HUES48 (cell line): ENCODE results near the gene LCN1.

Source experiments
- H3K27ac ChIP-seq: one replicate; pipeline ENCODE4 v1.7.0; 2013; ENCODE audit warnings: low read depth, low read length, inconsistent platforms
- H3K27me3 ChIP-seq: 2 replicates; pipeline ENCODE4 v1.6.1; 2013; ENCODE audit warnings: mild to moderate bottlenecking, low read length; ENCODE audit not compliant: control insufficient read depth, insufficient read depth
- H3K36me3 ChIP-seq: 2 replicates; pipeline ENCODE4 v1.6.1; 2013; ENCODE audit warnings: low read length; ENCODE audit not compliant: control insufficient read depth, insufficient read depth
- H3K4me1 ChIP-seq: 2 replicates; pipeline ENCODE4 v1.6.1; 2013; ENCODE audit warnings: mild to moderate bottlenecking, low read length; ENCODE audit not compliant: control insufficient read depth, insufficient read depth
- H3K4me3 ChIP-seq: 2 replicates; pipeline ENCODE4 v1.5.1; 2013; ENCODE audit warnings: mild to moderate bottlenecking, low read depth, low read length
- H3K9ac ChIP-seq: 2 replicates; pipeline ENCODE4 v1.6.1; 2013; ENCODE audit warnings: mild to moderate bottlenecking, low read depth, low read length, moderate library complexity
- H3K9me3 ChIP-seq: 2 replicates; pipeline ENCODE4 v1.6.1; 2013; ENCODE audit warnings: low read length; ENCODE audit not compliant: control insufficient read depth, insufficient read depth

LCN1 gene

GRCh38 chr9:135555203-135555602 lies 34.0 kb downstream of the LCN1 start:
- H3K27ac ChIP-seq: no peak overlapping the region
- H3K4me3 ChIP-seq: no peak overlapping the region
- H3K36me3 ChIP-seq: no peaks in the 10 kb centered on the region
- no peak overlapping the region for H3K9ac ChIP-seq
- H3K27me3 ChIP-seq: no peaks in the 10 kb centered on the region
- H3K4me1 ChIP-seq: no peaks in the 10 kb centered on the region
- H3K9me3 ChIP-seq: no peaks in the 10 kb centered on the region

- no peak overlapping the region for H3K4me3 ChIP-seq
- H3K4me1 ChIP-seq: no peaks in the 10 kb centered on the region
- H3K9ac ChIP-seq: no peak overlapping the region
- H3K27ac ChIP-seq: no peak overlapping the region
- H3K36me3 ChIP-seq: no peaks in the 10 kb centered on the region
- H3K9me3 ChIP-seq: no peaks in the 10 kb centered on the region
- no peaks in the 10 kb centered on the region for H3K27me3 ChIP-seq
Measured at GRCh38 chr9:135555910-135556309, 34.7 kb downstream of the LCN1 start.

GRCh38 chr9:135559606-135560005 lies 38.4 kb downstream of the LCN1 start:
- Histone ChIP-seq H3K27ac (no peak overlapping the region), H3K27me3 (no peaks in the 10 kb centered on the region), H3K4me1 (no peaks in the 10 kb centered on the region), H3K36me3 (no peaks in the 10 kb centered on the region), H3K9me3 (no peaks in the 10 kb centered on the region), H3K9ac (no peak overlapping the region), H3K4me3 (no peak overlapping the region)

- H3K9me3 ChIP-seq: no peaks in the 10 kb centered on the region
- no peak within 1 kb of the TSS for H3K27ac ChIP-seq
- no peaks in the 10 kb centered on the region for H3K27me3 ChIP-seq
- no peak within 1 kb of the TSS for H3K9ac ChIP-seq
- H3K4me1 ChIP-seq: no peaks in the 10 kb centered on the region
- no peak within 1 kb of the TSS for H3K4me3 ChIP-seq
- H3K36me3 ChIP-seq: no peaks in the 10 kb centered on the region
Measured at GRCh38 chr9:135561391-135562234, 40.4 kb downstream of the LCN1 start, which contains the start of gene PAEP. PAEP (plus strand) TSS chr9:135561756.

GRCh38 chr9:135562235-135562745 lies 41.0 kb downstream of the LCN1 start:
- no peaks in the 10 kb centered on the region for H3K9me3 ChIP-seq
- no peaks in the 10 kb centered on the region for H3K36me3 ChIP-seq
- no peak overlapping the region for H3K27ac ChIP-seq
- no peaks in the 10 kb centered on the region for H3K4me1 ChIP-seq
- H3K27me3 ChIP-seq: no peaks in the 10 kb centered on the region
- H3K9ac ChIP-seq: no peak overlapping the region
- H3K4me3 ChIP-seq: no peak overlapping the region

- Histone ChIP-seq H3K27me3 (no peaks in the 10 kb centered on the region), H3K4me3 (no peak overlapping the region), H3K27ac (no peak overlapping the region), H3K4me1 (no peaks in the 10 kb centered on the region), H3K9me3 (no peaks in the 10 kb centered on the region), H3K36me3 (no peaks in the 10 kb centered on the region), H3K9ac (no peak overlapping the region)
Measured at GRCh38 chr9:135563039-135563476, 41.8 kb downstream of the LCN1 start.

GRCh38 chr9:135563858-135564257 lies 42.6 kb downstream of the LCN1 start:
- Histone ChIP-seq H3K9ac (no peak overlapping the region), H3K36me3 (no peaks in the 10 kb centered on the region), H3K9me3 (no peaks in the 10 kb centered on the region), H3K4me1 (no peaks in the 10 kb centered on the region), H3K4me3 (no peak overlapping the region), H3K27ac (no peak overlapping the region), H3K27me3 (no peaks in the 10 kb centered on the region)

GRCh38 chr9:135565141-135565628 lies 43.9 kb downstream of the LCN1 start:
- no peak overlapping the region for H3K9ac ChIP-seq
- H3K9me3 ChIP-seq: peaks cover 5% of the 10 kb centered on the region; the same call in 1 of the 2 replicates
- H3K27ac ChIP-seq: no peak overlapping the region
- H3K4me3 ChIP-seq: no peak overlapping the region
- H3K36me3 ChIP-seq: no peaks in the 10 kb centered on the region
- no peaks in the 10 kb centered on the region for H3K27me3 ChIP-seq
- no peaks in the 10 kb centered on the region for H3K4me1 ChIP-seq

- H3K9ac ChIP-seq: no peak overlapping the region
- no peaks in the 10 kb centered on the region for H3K4me1 ChIP-seq
- no peak overlapping the region for H3K4me3 ChIP-seq
- H3K27me3 ChIP-seq: no peaks in the 10 kb centered on the region
- no peaks in the 10 kb centered on the region for H3K36me3 ChIP-seq
- no peak overlapping the region for H3K27ac ChIP-seq
- peaks cover 5% of the 10 kb centered on the region; the same call in 1 of the 2 replicates for H3K9me3 ChIP-seq
Measured at GRCh38 chr9:135565636-135566035, 44.4 kb downstream of the LCN1 start.

- Histone ChIP-seq H3K9me3 (peaks cover 5% of the 10 kb centered on the region; the same call in 1 of the 2 replicates), H3K36me3 (no peaks in the 10 kb centered on the region), H3K4me1 (no peaks in the 10 kb centered on the region), H3K9ac (no peak overlapping the region), H3K27ac (no peak overlapping the region), H3K27me3 (no peaks in the 10 kb centered on the region), H3K4me3 (no peak overlapping the region)
Measured at GRCh38 chr9:135566552-135566951, 45.3 kb downstream of the LCN1 start.

GRCh38 chr9:135567311-135567710 lies 46.1 kb downstream of the LCN1 start:
- Histone ChIP-seq H3K9me3 (peaks cover 5% of the 10 kb centered on the region; the same call in 1 of the 2 replicates), H3K4me1 (no peaks in the 10 kb centered on the region), H3K36me3 (no peaks in the 10 kb centered on the region), H3K27me3 (no peaks in the 10 kb centered on the region), H3K4me3 (no peak overlapping the region), H3K27ac (no peak overlapping the region), H3K9ac (no peak overlapping the region)
